H7 (cell line): Measurements from ENCODE around the gene RANBP10. TPM values are rescaled to one million over a fixed set of nuclear protein-coding genes. Genes with fewer than 3 reads are reported as not detected.
"Not testable (repeated sequence)": the region's sequence is repeated elsewhere in the genome, so short reads cannot be mapped to it uniquely, and the experiment has no call there.

ENCODE experiments used
- DNase-seq: peaks from one replicate; pipeline ENCODE4 v3.0.0; 2012
- H3K27me3 ChIP-seq: 2 replicates; pipeline ENCODE4 v1.6.0; 2011; ENCODE audit warnings: mild to moderate bottlenecking, low read length; ENCODE audit not compliant: control insufficient read depth, insufficient read depth
- H3K36me3 ChIP-seq: replicated peaks from 2 replicates; pipeline ENCODE4 v1.5.1; 2011; ENCODE audit warnings: low read length; ENCODE audit not compliant: control insufficient read depth, insufficient read depth
- H3K4me3 ChIP-seq: 2 replicates; pipeline ENCODE4 v1.5.1; 2011; ENCODE audit warnings: low read depth, mild to moderate bottlenecking, control low read depth, low read length, moderate library complexity; ENCODE audit not compliant: insufficient read depth
- total RNA-seq: library from RNA; depleted of rRNA; stranded (reverse); fragments of >200 nt; shearing (Covaris generic); gene quantifications from 2 replicates; pipeline ENCODE4 v1.2.3, GENCODE V29; 2014

The RANBP10 gene
- total RNA-seq, 1 experiment from 2014 or later: 7.3 TPM

DNA sequence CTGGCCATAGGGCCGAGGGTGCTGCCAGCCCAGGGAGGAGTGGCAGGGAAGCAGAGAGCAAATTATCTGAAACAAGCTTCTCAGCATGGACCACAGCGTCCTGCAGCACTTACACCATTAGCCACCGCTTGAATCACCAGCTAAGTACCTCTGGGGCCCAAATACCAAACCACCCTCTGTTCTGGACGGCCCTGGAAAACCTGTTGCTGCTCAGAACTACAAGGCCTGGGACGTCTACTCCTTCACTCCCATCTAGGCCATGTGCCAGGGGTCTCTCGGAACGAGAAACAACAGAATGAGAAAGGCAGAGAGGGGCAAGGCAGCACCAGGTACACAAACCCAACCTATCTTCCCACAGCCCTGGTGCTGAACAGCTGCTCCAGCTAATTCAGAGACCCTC lies 47.4 kb downstream of the RANBP10 start:
- no peak for DNase-seq
- Histone ChIP-seq H3K27me3 (no peaks in the 10 kb centered on the region), H3K36me3 (no peaks in the 10 kb centered on the region), H3K4me3 (no peak overlapping the region)

GRCh38 chr16:67758006-67758405 lies 48.4 kb downstream of the RANBP10 start:
- H3K27me3 ChIP-seq: no peaks in the 10 kb centered on the region
- no peak overlapping the region for H3K4me3 ChIP-seq
- DNase-seq: no peak
- no peaks in the 10 kb centered on the region for H3K36me3 ChIP-seq

DNA sequence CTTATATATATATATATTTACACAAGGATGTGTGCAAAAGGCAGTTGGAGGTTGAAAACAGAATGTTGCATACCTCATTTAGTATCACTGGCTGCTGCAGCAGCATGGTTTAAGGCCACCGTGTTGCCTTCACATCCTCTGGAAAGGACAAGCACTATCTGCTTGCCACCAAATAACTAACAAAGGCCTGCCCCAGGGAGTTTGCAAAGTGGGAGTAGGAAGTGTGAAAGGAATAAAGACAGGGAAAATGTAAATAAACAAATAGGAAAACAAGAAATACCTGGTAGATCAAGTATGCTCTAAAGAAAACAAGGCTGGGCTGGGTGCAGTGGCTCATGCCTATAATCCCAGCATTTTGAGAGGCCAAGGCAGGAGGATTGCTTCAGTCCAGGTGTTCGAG lies 53.7 kb downstream of the RANBP10 start:
- no peak for DNase-seq
- Histone ChIP-seq H3K27me3 (no peaks in the 10 kb centered on the region), H3K4me3 (no peak overlapping the region), H3K36me3 (no peaks in the 10 kb centered on the region)

- not testable (repeated sequence) for H3K36me3 ChIP-seq, H3K27me3 ChIP-seq
Measured at GRCh38 chr16:67751331-67751730, 55.0 kb downstream of the RANBP10 start.

DNA sequence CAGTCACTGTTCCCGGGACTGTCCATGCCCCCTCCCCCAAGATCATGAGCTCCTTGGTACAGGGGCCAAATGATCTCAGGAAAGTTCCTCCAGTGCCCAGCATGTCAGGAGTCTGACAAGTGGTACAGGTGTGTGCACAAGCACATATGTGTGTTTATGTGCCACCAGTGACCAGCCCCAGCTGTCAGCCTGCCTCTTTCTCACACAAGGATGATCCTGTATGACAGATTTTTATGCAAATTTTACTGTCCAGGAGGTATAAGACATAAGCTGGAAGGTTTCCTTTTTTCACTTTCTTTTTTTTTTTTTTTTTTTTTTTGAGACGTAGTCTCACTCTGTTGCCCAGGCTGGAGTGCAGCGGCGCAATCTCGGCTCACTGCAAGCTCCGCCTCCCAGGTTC lies 55.9 kb downstream of the RANBP10 start:
- Histone ChIP-seq H3K4me3 (no peak overlapping the region), H3K27me3 (no peaks in the 10 kb centered on the region), H3K36me3 (no peaks in the 10 kb centered on the region)
- DNase-seq: no peak

More at GRCh38 chr16:67751331-67751730, 55.0 kb downstream of the RANBP10 start:
- H3K4me3 ChIP-seq, DNase-seq: not testable (repeated sequence)

DNA sequence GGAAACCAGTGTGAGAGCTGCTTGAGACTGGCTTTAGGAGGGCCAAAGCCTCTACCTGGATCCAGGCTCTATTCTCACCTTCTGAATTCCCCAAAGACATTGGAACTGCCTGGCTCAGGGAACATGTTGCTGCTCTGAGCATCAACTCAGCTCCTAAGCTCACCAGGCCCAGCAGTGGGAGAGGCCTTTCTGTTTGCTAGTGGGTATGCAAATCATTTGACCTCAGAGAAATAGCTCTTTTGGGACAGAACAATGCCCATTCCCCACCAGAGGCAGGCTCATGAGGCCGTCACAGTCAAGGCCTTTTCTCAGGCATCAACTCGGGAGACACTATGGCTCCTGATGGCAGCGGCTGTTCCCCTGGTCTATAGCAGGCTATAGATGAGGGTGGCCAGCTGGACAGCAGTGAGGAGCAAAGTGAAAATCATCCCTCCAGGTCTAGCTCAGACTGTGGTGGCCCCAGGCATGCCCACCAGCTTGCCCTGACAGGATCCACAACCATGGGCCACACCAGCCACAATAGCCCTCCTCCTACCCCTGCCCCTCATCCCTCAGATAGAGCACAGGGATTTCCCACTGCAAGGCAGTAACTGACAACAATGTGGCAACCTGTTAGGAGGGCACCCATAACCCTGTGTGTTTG lies 56.8 kb downstream of the RANBP10 start:
- Histone ChIP-seq H3K4me3 (no peak overlapping the region), H3K36me3 (no peaks in the 10 kb centered on the region), H3K27me3 (no peaks in the 10 kb centered on the region)
- no peak for DNase-seq

- Histone ChIP-seq H3K36me3 (peaks cover under 1% of the 10 kb centered on the region; the same call in 1 of the 2 replicates), H3K27me3 (no peaks in the 10 kb centered on the region), H3K4me3 (no peak overlapping the region)
- DNase-seq: no peak
Measured at GRCh38 chr16:67748834-67749233, 57.5 kb downstream of the RANBP10 start.

DNA sequence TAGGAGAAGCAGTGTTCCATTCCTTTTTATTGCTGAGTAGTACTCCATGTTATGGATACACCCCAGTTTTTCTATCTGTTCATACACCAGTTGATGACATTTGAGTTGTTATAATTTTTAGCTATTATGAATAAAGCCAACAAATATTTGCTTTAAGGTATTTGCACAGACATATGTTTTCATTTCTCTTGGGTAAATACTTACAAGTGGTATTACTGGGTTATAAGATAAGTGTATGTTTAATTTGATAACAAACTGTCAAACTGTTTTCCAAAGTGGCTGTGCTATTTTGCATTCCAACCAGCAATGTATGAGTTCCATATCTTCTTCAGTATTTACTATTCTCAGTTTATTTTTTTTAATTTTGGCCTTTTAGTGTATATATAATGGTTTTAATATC lies 59.5 kb downstream of the RANBP10 start:
- no peaks in the 10 kb centered on the region for H3K27me3 ChIP-seq
- H3K36me3 ChIP-seq: peaks cover 7% of the 10 kb centered on the region
- DNase-seq: no peak
- no peak overlapping the region for H3K4me3 ChIP-seq

- no peak for DNase-seq
- Histone ChIP-seq H3K4me3 (no peak overlapping the region), H3K36me3 (peaks cover 7% of the 10 kb centered on the region), H3K27me3 (no peaks in the 10 kb centered on the region)
Measured at GRCh38 chr16:67741118-67741517, 65.2 kb downstream of the RANBP10 start.

DNA sequence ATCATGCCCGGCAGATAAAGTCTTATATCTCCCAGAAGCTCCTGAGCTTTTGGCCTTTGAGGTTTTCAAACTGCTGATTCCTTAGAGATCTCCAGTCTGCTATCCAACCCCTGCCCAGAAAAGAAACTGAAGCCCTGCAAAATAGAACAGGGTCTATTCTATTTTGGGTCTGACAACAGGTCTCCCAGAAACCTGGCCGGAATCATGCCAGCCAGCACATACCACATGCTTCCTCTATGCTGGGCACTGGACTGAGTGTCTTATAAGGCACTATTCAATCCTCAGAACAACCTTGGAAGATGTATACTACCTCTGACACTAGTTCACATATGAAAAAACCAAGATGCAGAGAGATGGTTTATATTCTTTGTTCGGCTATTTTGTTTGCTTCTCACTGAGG lies 66.0 kb downstream of the RANBP10 start:
- DNase-seq: no peak
- Histone ChIP-seq H3K4me3 (no peak overlapping the region), H3K36me3 (peaks cover 7% of the 10 kb centered on the region), H3K27me3 (no peaks in the 10 kb centered on the region)

GRCh38 chr16:67736858-67737257 lies 69.5 kb downstream of the RANBP10 start:
- H3K36me3 ChIP-seq: peaks cover 4% of the 10 kb centered on the region
- H3K27me3 ChIP-seq: no peaks in the 10 kb centered on the region
- no peak overlapping the region for H3K4me3 ChIP-seq
- DNase-seq: no peak

- Histone ChIP-seq H3K4me3 (no peak overlapping the region), H3K36me3 (peaks cover 13% of the 10 kb centered on the region), H3K27me3 (no peaks in the 10 kb centered on the region)
- no peak for DNase-seq
Measured at GRCh38 chr16:67734731-67735201, 71.6 kb downstream of the RANBP10 start.

DNA sequence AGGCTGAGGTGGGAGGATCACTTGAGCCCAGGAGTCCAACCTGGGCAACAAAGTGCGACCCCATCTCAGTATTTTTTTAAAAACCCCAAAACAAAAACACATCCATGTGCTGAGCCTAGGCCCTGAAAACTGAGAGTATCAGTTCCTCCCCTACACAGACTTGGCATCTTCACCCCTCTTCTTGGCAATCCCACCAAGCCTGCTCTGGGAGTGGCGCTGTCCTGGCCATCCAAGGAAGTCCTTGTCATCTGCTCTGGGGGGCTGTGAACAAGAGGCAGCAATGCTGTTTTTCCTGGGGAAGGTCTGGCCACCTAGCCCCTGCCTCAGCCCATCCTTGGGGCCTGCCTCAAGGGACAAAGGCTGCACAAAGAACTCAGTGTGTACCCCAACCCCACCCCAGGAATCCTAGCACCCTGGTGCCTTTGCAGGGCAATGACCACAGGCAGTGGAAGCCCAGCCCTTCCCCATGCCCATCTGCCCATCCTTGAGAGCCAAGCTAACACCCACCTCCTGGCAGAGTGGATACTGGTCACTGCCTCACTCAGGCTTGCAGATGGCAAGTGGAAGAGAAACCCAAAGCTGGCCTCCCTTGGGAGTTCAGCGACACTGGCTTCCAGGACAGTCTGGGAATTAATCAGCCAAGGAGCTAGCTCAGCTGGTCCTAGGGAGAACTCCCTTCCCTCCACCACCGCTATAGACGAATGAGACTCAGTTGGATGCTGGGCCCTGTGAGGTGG lies 72.5 kb downstream of the RANBP10 start:
- no peak for DNase-seq
- peaks cover 21% of the 10 kb centered on the region for H3K36me3 ChIP-seq
- H3K27me3 ChIP-seq: no peaks in the 10 kb centered on the region

DNA sequence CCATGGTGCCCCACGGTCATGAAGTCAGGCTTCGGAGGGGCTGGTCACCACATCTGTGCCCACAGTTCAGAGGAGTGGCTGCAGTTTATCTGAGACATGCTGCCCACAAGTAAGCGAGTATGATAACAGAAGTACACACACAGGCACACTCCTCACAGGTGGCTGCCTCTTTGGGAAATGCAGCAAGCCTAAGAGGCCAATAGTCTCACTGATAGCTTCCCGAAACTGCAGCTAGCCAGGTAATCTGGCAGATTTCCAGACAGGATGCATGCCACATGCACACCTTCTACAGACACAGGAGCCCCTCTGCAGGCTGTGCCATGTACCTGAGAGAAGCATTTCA lies 74.6 kb downstream of the RANBP10 start:
- Histone ChIP-seq H3K27me3 (no peaks in the 10 kb centered on the region), H3K36me3 (peaks cover 29% of the 10 kb centered on the region), H3K4me3 (no peak overlapping the region)
- DNase-seq: no peak

More for the DNA sequence above, 72.5 kb downstream of the RANBP10 start:
- H3K4me3 ChIP-seq: no peak overlapping the region

DNA sequence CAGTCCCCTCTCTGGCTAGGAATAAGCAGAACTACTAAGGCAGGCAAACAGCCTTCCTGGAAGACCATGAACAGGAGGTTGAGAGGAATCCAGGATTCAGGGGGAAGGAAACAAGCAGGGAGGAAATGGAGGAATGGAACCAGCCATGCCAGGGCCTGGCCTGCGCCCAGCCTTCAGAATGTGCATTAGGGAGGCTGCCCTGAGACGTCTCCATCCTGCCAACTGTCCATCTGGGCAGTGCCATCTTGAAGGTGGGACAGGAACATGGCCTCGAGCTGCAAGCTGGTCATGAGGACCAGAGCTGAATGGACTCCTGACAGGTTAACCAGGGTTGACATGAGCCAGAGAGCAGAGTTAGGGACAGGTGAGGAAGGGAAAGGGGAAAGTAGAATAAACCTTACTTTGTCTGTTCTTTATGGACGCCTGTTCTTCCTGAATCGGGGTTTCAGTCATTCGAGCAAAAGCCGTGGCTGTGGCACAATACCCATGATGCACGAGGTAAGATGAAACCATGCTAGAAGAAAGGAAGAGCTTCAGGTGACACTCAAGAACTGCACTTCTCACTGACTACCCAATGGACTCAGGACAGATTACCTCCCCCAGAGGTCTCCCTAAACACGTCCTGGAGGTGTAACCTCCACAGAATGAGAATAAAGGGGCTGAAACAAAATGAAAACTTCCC lies 75.1 kb downstream of the RANBP10 start:
- DNase-seq: no peak
- H3K4me3 ChIP-seq: no peak overlapping the region
- H3K36me3 ChIP-seq: peaks cover 29% of the 10 kb centered on the region
- H3K27me3 ChIP-seq: no peaks in the 10 kb centered on the region
